Renal pelvis (tissue), 4 donors: ENCODE results near the gene RSU1. TPM values are rescaled to one million over a fixed set of nuclear protein-coding genes. Genes with fewer than 3 reads are reported as not detected.

Source experiments
- DNase-seq: peaks from one replicate; pipeline ENCODE4 v3.0.0-alpha.2; 2013
- polyA plus RNA-seq, 3 donors: library from polyadenylated mRNA; unstranded; fragments of 120-200 nt; gene quantifications; one replicate each; pipeline ENCODE4 v1.2.1, GENCODE V29; 2013; ENCODE audit not compliant: insufficient read length in 3 of 3

Gene RSU1
- polyA plus RNA-seq, 3 donors = 68.5 to 72.9 (median 69.7) TPM

DNA sequence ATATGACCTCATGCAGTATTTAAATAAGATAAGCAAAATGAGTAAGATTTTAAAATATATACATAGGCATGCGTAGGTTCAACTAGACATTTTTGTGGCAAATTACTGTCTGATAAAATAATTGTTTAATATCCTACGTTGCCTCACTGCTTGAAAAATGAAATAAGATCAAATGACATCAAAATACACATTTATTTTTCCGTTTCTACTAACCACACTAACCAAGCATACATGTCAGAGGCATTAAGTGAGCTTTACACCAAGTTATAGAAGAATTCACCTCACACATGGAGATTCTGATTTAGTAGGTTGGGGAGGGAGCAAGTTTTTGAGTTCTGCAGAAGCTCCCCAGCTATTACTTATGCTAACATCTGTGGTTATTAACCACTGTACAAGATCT lies 66.8 kb downstream of the RSU1 start:
- no peak for DNase-seq

DNA sequence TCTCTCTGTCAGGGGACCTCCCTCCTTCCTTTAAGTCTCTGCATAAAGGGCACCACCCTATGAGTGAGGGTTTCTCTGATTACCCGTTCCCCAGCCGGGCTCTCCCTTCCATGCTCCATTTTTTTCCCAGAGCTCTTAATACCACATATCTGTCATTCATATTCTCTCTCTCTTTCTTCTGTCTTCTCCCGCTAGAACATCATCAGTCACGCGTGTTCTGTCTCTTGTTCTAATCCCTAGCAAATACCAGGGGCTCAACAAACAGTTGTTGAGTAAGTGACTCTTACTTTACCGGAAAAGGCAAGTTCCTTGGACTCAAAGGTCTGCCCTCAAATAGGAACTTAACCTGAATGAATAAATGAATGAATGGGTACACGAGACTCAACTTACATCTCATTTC lies 68.5 kb downstream of the RSU1 start:
- no peak for DNase-seq

DNA sequence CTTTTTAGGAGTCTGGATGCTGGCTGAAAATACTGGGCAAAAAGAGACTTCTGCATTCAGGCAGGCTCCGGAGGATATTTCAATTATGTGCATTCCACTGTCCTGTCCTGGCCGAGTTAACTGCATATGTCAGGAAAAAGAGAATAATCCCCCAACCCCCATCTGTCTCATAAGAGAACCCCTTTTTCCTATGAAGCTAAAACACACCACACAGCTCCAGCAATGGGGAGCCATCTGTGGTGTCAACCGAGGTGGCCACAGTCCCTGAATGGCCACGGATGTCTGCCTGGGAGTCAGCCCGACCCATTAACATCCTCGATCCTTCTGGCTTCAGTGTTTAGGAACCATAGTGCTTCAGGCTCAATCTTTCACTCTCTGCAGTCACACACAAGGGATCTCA lies 70.4 kb downstream of the RSU1 start:
- no peak for DNase-seq

DNA sequence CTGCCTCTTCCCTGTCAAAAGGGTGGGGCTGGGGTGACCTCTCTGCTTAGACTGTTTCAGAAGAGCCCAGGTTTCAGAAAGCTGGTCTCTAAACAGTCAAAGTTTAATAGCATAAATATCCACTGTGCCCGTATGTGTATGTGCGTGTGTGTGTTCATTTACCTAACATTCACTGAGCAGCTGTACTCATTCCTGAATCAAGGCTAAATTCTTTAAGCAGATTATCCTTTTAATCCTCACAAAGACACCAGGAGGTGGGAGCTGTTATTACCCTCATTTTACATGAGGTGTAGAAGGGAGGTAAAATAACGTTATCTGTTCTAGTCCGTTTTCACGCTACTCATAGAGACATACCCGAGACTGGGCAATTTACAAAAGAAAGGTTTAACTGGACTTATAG lies 72.2 kb downstream of the RSU1 start:
- no peak for DNase-seq

DNA sequence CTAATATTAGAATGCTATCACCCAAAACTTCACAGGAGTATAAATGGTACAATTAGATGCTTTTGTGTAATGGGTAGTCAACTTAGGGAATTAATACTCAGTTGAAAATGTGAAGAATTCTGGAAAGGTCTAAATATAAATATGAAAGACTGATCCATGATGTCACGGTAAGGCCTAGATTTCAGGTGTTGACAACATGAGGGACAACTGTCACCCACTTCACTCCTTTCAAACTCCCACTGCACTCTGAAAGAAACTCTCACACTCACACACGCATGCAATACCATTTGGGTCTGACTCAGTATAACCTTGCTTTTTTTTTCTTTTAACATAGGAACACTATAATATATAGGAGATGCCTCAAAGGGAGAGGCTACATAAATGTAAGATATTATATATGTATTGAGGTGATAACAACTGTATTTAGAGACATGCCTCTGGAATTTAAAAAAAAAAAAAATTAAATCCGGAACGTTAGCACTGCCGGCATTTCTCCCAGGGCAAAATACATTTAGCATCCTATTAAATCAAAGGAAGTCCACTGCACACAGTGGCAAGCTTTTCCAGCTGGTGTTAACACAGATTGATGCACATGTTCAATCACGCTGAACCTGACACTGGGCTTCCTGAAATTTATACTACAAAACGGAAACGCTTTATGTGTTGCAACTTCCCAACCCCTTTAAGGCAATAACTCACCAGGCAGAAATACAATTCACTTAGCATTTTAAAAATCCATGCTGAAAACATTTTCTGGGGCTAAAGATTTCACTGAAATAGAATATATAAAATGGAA lies 74.9 kb downstream of the RSU1 start:
- peak; percentile 41 for DNase-seq

DNA sequence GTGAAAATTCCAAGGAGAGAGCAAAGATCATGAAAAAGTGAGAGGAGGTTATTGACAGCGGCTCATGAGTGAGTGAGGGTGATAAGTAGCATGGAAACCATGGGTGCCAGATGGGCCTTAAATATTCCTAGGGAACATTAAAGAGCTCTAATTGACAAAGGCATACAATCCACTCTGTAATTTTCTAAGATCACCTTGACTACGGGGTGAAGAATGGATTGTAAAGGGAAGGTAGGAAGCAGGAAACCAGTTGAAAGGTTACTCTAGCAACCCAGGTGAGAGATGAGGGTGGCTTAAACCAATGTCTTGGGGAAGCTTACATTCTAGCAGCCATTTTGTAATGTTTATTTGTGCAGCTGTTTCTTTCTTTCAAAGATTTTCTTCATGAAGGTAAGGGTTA lies 75.7 kb downstream of the RSU1 start:
- no peak for DNase-seq

DNA sequence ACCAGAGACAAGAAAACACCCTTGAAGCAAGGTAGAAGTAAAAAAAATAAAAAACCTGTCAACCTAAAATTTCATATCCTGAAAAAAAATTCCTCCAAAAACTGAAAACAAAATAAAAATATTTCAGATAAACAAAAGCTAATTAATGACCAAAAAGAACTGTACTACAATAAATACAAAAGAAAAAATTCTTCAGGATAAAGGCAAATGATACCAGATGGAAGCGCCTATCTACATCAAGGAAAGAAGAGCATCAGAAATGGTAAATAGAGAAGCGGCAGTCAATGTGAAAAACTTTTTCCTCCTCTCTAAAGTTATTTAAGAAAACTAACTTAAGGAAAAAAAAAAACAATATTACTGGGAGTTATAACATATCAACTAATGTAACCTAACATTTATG lies 79.8 kb downstream of the RSU1 start:
- DNase-seq = no peak

DNA sequence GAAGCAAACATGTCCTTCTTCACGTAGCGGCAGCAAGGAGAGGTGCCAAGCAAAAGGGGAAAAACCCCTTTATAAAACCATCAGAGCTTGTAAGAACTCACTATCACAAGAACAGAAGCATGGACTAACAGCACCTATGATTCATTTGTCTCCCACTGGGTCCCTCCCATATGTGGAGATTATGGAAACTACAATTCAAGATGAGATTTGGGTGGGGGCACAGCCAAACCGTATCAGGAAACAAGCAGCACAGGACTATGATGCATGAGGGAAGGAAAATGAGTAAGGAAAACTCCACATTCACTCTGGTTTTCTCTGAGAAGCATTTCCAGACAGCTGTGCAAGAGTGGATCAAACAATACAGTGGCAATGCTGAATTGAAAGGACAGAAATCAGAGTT lies 81.6 kb downstream of the RSU1 start:
- no peak for DNase-seq

DNA sequence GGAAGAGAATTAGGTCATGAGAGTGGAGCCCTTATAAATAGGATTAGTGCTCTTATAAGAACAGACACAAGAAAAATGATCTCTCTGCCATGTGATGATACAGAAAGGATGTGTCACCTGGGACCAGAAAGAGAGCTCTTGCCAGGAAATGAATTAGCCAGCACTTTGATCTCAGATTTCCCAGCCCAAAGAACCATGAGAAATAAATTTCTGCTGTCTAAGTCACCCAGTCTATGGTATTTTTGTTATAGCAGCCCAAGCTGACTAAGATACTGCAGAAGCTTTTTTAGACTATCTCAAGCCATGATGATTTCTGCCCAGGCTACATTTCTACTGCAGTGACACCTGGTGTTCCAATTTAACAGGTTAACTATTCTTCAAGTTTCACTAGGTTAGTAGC lies 84.8 kb downstream of the RSU1 start:
- DNase-seq = no peak

DNA sequence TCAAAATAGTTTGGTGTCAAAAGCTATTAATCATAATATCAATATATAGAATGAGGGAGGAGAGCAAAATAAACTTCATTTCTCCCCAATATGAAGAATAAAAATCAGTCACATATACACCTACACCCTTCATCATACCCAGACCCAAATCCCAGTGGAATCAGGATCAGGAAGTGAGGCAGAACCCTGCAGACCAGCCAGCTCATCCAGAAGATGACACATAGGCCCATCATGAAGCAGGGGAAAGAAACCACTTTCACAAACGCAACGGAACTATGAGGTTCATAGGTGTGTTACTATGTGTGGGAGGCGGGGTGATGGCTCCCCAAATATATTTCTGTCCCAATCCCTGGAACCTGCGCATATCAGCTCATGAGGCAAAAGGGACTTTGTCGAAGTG lies 89.0 kb downstream of the RSU1 start:
- DNase-seq = no peak

DNA sequence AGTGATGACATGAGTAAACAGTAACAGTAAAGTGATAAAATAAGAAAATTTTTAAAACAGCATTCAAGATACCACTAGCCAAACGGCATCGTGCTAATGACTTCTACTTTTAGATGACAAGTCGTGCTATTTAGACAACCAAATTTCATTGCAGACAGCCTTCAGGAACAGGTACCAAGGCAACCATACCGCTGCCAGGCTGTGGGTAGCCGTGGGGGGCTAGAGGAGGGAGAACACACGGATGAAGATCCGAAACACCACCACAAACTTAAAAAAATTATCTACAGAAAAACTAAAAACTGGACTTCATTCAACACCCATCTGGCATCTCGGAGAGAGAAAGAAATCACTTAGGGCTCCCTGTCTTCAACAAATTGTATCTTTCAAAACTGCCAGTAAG lies 89.6 kb downstream of the RSU1 start:
- DNase-seq = no peak

DNA sequence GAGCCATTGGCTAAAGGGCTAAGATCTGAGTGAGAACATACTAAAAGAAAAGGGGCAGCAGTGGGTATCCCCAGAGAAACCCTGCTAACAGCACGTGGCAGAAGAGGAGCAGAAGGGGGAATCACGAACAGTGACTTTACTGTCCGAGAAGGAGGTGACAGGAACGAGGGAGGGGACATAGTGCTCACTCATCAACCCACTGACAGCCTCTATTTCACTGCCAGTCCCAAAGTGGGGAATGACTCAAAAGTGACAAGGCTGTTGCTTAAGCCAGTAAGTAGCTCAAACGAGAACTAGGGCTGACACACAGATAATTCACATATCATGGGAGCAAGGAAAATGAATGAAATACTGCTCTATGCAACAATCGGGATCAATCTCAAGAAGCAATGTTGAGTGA lies 92.7 kb downstream of the RSU1 start:
- no peak for DNase-seq

DNA sequence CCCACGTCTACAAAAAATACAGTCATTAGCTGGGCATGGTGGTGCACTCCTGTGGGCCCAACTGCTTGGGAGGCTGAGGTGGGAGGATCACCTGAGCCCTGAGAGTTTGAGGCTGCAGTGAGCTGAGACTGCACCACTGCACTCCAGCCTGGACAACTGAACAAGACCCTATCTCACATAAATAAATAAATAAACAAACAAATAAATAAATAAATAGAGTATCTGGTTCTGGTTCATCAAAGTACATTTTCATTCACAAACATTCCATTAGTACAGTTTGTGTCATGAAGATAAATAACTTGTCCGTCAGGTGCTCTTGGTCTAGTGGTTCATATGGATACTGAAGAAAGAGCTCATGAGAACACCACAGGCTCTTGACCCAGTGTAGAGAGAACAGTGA lies 96.4 kb downstream of the RSU1 start:
- DNase-seq = no peak

DNA sequence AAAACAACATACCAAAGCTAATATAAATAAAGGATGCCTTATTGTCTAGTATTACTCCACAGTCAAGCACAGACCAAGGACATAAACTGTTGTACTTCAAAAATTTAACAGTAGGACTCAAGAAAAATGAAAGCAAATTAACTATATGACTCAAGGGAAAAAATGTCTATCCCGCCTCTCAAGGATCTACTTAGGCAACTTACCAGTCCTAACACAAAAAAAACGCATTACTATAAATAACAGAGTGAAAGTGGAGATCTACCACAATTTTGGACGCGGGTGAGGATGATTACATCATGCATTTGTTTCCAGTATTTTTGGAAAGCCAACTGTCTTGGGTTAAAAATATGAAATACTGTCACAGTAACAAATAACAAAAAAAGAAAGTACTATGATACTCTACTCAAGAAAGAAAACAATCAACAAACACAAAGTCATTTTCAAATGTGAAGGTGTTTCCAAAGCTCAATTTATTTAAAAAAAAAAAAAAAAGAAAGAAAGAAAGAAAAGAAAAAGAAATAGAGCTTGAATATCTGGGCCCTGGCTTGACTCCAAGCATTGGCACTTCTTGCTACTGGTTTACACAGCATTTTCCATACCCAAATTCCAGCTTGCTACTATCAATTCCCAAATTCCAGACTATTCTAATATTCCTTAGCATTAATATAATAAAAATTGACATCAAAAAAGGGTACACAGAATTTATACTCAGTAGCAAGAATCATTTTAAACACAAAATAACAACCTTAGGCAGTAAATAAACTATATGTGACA lies 99.4 kb downstream of the RSU1 start:
- no peak for DNase-seq

DNA sequence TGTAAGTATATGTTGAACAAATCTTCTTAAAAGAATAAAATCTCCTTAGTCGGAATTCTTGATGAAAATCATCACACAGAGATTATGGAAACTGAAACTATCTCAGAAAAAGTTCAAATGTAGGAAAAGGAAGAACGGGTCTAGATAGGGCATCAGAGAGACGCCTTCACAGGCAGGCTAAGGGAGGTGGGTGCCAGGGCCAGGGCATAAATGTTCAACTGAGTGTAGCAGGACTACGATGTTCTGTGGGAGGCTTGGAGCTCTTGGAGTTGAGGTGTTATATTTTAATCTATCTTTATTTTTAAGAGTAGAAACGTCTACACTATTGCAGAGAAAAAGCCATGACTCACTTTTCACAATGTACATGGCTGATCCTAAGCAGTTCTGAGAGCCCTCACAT lies 101.2 kb downstream of the RSU1 start:
- DNase-seq = no peak

DNA sequence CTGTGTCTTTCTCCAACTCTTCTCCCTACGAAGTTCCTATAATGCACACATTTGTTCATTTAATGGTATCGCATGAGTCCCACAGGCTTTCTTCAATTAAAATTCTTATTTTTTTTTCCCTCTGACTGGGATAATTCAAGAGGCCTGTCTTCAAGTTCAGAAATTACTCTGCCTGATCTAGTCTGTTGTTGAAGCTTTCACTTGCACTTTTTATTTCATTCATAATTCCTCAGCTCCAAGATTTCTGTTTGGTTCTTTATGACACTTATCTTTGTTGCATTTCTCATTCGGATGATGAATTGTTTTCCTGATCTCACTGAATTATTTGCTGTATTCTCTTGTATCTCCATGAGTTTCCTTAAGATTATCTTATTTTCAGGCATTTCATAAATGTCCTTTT lies 103.9 kb downstream of the RSU1 start:
- no peak for DNase-seq

DNA sequence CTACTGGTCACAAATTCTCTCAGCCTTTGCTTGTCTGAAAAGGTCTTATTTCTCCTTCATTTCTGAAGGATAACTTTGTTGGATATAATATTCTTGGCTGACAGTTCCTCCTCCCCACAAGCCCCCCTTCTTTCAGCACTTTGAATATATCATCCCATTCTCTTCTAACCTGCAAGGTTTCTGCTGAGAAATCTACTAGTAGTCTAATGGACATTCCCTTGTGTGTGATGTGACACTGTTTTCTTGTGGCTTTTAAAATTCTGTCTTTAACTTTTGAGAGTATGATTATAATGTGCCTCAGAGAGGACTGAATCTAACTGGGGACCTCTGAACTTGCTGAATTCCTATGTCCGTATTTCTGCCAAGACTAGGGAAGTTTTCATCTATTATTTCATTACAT lies 104.3 kb downstream of the RSU1 start:
- no peak for DNase-seq

DNA sequence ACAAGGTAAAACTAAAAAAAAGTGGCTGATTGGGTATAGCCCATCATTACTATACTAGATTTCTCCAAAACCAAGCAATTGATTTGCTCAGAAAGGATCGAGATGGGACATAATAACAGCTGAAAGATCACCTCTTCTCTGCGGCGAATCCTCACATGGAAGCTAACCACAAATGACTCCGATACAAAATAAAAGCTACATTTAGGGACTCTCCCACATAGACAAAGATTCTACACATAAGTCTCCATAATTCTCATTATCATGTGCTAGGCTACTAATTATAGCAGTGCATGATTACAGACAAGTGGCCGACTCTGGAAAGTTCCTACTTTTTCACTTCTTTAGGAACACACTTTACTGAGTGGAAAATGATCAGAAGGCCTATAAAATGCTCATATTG lies 116.9 kb downstream of the RSU1 start:
- DNase-seq = no peak

DNA sequence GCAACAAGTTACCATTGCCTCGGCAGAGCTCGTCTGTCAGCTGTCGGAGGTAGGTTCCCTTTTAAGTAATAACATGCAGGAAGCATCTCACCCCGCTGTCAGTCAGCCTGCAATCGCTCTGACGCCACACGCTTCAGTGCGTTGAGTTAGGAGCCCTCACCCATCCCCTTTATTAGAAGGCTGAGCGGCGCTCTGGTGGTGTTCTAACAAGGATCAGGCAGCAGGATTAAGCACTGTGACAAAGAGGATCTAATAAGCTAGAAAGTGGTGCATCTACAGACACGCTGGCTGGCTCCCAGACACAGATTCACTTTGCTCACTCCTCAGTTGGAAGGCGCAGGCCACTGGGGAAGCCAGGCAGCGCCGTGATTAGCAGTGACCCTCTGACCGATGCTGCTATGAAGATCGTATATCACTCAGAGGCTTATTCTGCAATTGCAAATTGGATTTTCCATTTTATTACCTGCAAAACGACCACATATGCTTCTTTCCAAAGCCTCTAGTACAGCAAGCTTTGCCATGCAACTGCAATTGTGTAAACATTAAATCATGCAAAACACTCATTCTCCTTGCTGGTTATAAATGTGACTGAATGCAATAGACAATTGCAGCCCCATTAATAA lies 117.7 kb downstream of the RSU1 start:
- DNase-seq = no peak

DNA sequence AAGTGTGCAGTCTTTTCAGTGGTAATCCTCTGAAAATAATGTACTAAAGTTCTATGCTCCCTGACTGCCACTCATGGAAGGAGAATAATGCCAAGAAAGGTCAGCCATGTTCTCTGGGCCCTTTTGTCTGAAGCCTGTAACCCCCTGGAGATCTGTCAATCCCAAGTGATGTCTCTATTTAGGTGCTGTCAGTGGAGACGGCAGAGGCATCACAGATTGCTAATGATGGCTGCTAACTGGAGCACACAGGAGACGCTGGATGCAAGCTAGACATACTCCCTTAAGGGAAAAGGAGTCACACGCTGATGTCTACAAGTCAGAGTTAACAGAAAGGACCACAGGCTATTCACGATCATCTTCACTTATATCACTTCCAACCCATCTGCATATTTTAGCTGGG lies 118.8 kb downstream of the RSU1 start:
- no peak for DNase-seq

DNA sequence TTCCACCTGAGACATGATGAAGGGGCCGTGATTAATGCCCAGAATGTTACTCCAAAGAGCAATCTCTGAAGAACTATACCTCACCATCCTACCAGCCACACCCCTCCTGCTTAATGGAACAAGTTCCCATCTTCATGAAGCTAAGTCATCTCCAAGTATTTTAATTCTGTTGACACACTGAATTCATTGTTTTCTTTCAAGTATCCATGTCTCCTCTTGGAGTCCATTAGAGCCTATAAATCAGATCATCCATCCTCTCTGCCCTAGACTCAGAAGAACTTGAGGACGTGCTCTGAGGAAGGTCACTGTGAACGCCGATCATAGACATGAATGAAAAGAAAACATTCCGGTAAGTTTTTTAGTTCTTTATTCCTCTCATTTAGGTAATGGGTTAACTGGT lies 126.8 kb downstream of the RSU1 start:
- no peak for DNase-seq

DNA sequence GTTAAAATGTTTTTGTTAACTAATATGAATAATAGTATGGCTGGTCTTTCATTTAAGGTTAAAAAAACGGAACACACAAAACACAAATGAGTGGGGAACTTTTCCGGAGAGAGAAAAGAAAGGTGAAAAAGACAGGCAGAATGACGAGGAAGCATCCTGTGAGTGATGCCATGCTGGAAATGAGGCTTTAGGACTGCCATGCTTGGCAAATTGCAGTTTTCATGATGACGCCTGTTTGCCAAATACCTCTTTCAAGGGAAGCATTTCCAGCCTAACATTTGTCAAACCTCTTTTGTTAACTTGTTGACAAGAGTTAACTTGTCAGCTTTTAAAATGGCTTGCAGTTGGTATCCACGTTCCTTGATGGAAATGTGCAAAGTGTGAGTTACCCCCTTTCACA lies 127.5 kb downstream of the RSU1 start:
- DNase-seq = no peak

DNA sequence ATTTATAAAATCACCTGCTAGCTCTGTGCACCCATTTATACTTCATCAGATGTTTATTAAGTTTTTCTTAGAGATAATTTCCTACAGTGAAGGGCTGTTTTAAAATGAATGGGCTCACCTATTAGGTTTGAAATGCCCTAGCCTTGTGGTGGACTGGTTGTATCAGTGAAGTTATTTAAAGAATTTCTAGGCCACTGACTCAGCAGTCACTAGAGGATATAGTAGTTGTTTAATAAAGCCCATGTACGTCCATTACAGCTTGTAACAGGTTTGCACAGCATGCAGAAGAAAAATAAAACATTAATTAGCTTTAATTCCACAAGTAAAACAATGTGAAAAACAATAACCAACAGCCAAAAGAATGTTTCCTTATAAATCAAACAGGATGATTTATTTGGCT lies 128.0 kb downstream of the RSU1 start:
- DNase-seq = no peak
